ENCODE measurements around the gene RAET1G. TPM values are rescaled to one million over a fixed set of nuclear protein-coding genes. Genes with fewer than 3 reads are reported as not detected.
"Not testable (repeated sequence)": the region's sequence is repeated elsewhere in the genome, so short reads cannot be mapped to it uniquely, and the experiment has no call there.

RAET1G gene
- total and polyA plus RNA-seq, 2 of the 13 experiments (the other 11 are each of a cell fraction or from before 2014, with no cell fraction given), result not detected

DNA sequence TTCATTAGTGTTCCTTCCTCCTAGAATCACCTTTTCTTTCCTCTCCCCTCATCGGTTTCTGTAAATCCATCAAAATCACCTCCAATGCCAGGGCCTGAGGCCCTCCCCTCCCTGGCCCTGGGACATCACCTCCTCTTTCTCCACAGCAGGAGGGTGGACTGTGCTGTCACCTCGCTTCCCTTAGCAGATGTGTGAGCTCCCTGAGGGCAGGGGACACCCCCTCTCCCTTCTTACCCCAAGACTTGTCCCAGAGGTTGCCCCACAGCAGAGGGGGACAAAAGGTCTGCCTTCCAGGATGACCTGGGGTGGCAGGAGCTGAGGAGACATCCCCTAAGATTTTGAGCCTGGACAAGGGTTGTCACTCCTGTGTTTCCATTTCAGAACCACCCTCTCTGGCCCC is 46.7 kb upstream of the RAET1G start:
- Histone ChIP-seq H3K27me3 (ENCODE audit: control insufficient read depth in 1 of 2, insufficient read depth in 2 of 2, low read length in 2 of 2) (peaks cover 7 to 45% of the 10 kb centered on the region in 2 experiments; a peak in 4 of 5 replicates), H3K9ac (ENCODE audit: insufficient read depth, low read depth, low read length) (no peak overlapping the region), H3K79me2 (ENCODE audit: insufficient read depth, low read length) (no peaks in the 10 kb centered on the region), H3K9me3 (ENCODE audit: low read length) (no peaks in the 10 kb centered on the region), H3K4me2 (ENCODE audit: low read depth, low read length) (no peak overlapping the region), H3K4me3 (replicated peaks in 1 of 3; ENCODE audit: insufficient read depth in 1 of 3, low read depth in 2 of 3, low read length in 3 of 3) (no peak overlapping the region), H3K36me3 (replicated peaks in 1 of 2; ENCODE audit: control insufficient read depth in 1 of 2, insufficient read depth in 2 of 2, low read length in 2 of 2) (no peaks in the 10 kb centered on the region), H4K20me1 (ENCODE audit: insufficient read depth, low read length) (no peaks in the 10 kb centered on the region), H3K27ac (ENCODE audit: extremely low read length, insufficient read depth, low read length) (no peak overlapping the region), H3K4me1 (ENCODE audit: insufficient read depth, low read length) (no peaks in the 10 kb centered on the region), H2AFZ (ENCODE audit: low read length) (no peak overlapping the region)
- BruUV-seq (replicated peaks), result no TSS peak
- CTCF ChIA-PET (ENCODE audit: low intra/inter-chr PET ratio, low total read pairs), result no interaction called here
- DNase-seq (ENCODE audit: low spot score) (no peak), FAIRE-seq (no peak), ATAC-seq (no peak)
- TF ChIP-seq RORA (CRISPR knock-in tag; IDR thresholded peaks at IDR 0.05), result no peak
- TF ChIP-seq ZNF619 (CRISPR knock-in tag; IDR thresholded peaks at IDR 0.05), result no peak
- TF ChIP-seq ZNF616 (CRISPR knock-in tag; IDR thresholded peaks at IDR 0.05; ENCODE audit: low read depth), result no peak
- no peak for TF ChIP-seq ZNF138 (CRISPR knock-in tag; IDR thresholded peaks at IDR 0.05; ENCODE audit: low read depth)
- TF ChIP-seq, protein P1, sequence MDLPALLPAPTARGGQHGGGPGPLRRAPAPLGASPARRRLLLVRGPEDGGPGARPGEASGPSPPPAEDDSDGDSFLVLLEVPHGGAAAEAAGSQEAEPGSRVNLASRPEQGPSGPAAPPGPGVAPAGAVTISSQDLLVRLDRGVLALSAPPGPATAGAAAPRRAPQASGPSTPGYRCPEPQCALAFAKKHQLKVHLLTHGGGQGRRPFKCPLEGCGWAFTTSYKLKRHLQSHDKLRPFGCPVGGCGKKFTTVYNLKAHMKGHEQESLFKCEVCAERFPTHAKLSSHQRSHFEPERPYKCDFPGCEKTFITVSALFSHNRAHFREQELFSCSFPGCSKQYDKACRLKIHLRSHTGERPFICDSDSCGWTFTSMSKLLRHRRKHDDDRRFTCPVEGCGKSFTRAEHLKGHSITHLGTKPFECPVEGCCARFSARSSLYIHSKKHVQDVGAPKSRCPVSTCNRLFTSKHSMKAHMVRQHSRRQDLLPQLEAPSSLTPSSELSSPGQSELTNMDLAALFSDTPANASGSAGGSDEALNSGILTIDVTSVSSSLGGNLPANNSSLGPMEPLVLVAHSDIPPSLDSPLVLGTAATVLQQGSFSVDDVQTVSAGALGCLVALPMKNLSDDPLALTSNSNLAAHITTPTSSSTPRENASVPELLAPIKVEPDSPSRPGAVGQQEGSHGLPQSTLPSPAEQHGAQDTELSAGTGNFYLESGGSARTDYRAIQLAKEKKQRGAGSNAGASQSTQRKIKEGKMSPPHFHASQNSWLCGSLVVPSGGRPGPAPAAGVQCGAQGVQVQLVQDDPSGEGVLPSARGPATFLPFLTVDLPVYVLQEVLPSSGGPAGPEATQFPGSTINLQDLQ (CRISPR knock-in tag; IDR thresholded peaks at IDR 0.05), result no peak
- TF ChIP-seq CEBPB (IDR thresholded peaks at IDR 0.05; ENCODE audit: borderline replicate concordance, low read depth, low read length), result no peak
- no peak for TF ChIP-seq ZFAT (CRISPR knock-in tag; conservative IDR thresholded peaks at IDR 0.05)
- no peak for TF ChIP-seq NKX3-1 (CRISPR knock-in tag; IDR thresholded peaks at IDR 0.05)
- no peak for TF ChIP-seq ELF3 (CRISPR knock-in tag; IDR thresholded peaks at IDR 0.05)
- WGBS (ENCODE audit: low lambda C conversion rate), result 2% methylated on average over 2 of the region's 2 CpGs
- in situ Hi-C loops (cut with HindIII; ENCODE audit: extremely low pct_ligation_motif_present, low pct_unique_long_range_greater_than_20kb) (no loop called here), intact Hi-C loops (cut with micrococcal nuclease; ENCODE audit: unreplicated experiment) (no loop called here)
- POLR2A ChIA-PET, result no interaction called here

DNA sequence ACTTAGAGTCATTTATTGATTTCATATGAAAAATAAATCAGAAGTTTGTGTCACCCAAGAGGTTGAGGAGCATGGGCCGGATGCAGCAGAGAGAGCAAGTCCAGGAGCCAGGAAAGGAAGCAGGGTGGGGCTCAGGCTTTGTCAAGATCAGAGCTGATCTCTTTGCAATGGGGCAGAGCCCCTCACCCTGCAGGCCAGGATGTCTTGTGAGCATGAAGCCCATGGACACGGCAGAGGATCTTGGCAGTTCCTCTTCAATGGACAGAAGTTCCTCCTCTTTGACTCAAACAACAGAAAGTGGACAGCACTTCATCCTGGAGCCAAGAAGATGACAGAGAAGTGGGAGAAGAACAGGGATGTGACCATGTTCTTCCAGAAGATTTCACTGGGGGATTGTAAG is 46.0 kb upstream of the RAET1G start:
- POLR2A ChIA-PET; intact Hi-C loops (cut with micrococcal nuclease; ENCODE audit: unreplicated experiment); H3K9ac ChIP-seq (ENCODE audit: insufficient read depth, low read depth, low read length); H3K4me1 ChIP-seq (ENCODE audit: insufficient read depth, low read length); H3K79me2 ChIP-seq (ENCODE audit: insufficient read depth, low read length); CTCF ChIA-PET (ENCODE audit: low intra/inter-chr PET ratio, low total read pairs); H3K36me3 ChIP-seq (replicated peaks in 1 of 2; ENCODE audit: control insufficient read depth in 1 of 2, insufficient read depth in 2 of 2, low read length in 2 of 2); ATAC-seq; DNase-seq (ENCODE audit: low spot score); H4K20me1 ChIP-seq (ENCODE audit: insufficient read depth, low read length); H3K4me3 ChIP-seq (replicated peaks in 1 of 3; ENCODE audit: insufficient read depth in 1 of 3, low read depth in 2 of 3, low read length in 3 of 3); H3K4me2 ChIP-seq (ENCODE audit: low read depth, low read length); H3K9me3 ChIP-seq (ENCODE audit: low read length); in situ Hi-C loops (cut with HindIII; ENCODE audit: extremely low pct_ligation_motif_present, low pct_unique_long_range_greater_than_20kb); BruUV-seq (replicated peaks); H2AFZ ChIP-seq (ENCODE audit: low read length); H3K27ac ChIP-seq (ENCODE audit: extremely low read length, insufficient read depth, low read length): not testable (repeated sequence)
- 5% methylated on average over 2 of the region's 2 CpGs for WGBS (ENCODE audit: low lambda C conversion rate)
- FAIRE-seq, result peak; percentile 36
- peaks cover 5 to 45% of the 10 kb centered on the region in 2 experiments; a peak in 4 of 5 replicates for H3K27me3 ChIP-seq (ENCODE audit: control insufficient read depth in 1 of 2, insufficient read depth in 2 of 2, low read length in 2 of 2)

DNA sequence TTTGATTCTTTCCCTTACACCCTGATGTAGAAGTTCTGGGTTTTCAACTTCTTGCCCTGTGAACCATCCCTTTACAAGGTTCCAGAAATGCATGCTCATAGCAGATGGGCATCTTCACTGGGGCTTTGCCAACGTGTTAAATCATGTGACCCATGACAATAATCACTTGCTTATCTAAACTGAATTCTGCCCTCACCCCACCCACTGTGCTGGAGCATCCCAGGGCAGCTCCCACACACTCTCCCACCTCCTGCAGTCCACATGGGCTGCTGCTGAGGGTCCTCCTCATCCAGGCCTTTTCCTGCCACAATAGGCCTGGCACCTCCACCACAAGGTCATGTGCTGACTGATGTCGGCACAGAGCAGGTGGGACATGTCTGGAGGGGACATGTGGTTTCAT is 45.1 kb upstream of the RAET1G start:
- intact Hi-C loops (cut with micrococcal nuclease; ENCODE audit: unreplicated experiment); H3K4me1 ChIP-seq (ENCODE audit: insufficient read depth, low read length); H3K27ac ChIP-seq (ENCODE audit: extremely low read length, insufficient read depth, low read length); CTCF ChIA-PET (ENCODE audit: low intra/inter-chr PET ratio, low total read pairs); H4K20me1 ChIP-seq (ENCODE audit: insufficient read depth, low read length); H3K9me3 ChIP-seq (ENCODE audit: low read length); in situ Hi-C loops (cut with HindIII; ENCODE audit: extremely low pct_ligation_motif_present, low pct_unique_long_range_greater_than_20kb); H3K4me2 ChIP-seq (ENCODE audit: low read depth, low read length); BruUV-seq (replicated peaks); H3K79me2 ChIP-seq (ENCODE audit: insufficient read depth, low read length); POLR2A ChIA-PET; H3K9ac ChIP-seq (ENCODE audit: insufficient read depth, low read depth, low read length); H2AFZ ChIP-seq (ENCODE audit: low read length); H3K4me3 ChIP-seq (replicated peaks in 1 of 3; ENCODE audit: insufficient read depth in 1 of 3, low read depth in 2 of 3, low read length in 3 of 3); ATAC-seq; FAIRE-seq; DNase-seq (ENCODE audit: low spot score); H3K36me3 ChIP-seq (replicated peaks in 1 of 2; ENCODE audit: control insufficient read depth in 1 of 2, insufficient read depth in 2 of 2, low read length in 2 of 2): not testable (repeated sequence)
- peaks cover 5 to 42% of the 10 kb centered on the region in 2 experiments; a peak in 4 of 5 replicates for H3K27me3 ChIP-seq (ENCODE audit: control insufficient read depth in 1 of 2, insufficient read depth in 2 of 2, low read length in 2 of 2)
- WGBS (ENCODE audit: low lambda C conversion rate), result 0% methylated on average over 2 of the region's 2 CpGs
